GM19193 (cell line): ENCODE data around the gene SLC26A2.

Experiments used
- POLR2A ChIP-seq: IDR thresholded peaks from 4 replicates; pipeline ENCODE4 v1.6.1; 2011; ENCODE audit not compliant: insufficient read depth, insufficient read length; ENCODE audit errors: extremely low read depth

The SLC26A2 gene

GRCh38 chr5:150009671-150010387 lies 49.3 kb downstream of the SLC26A2 start:
- TF ChIP-seq POLR2A = no peak

- no peak for TF ChIP-seq POLR2A
Measured at GRCh38 chr5:150013931-150014330, 53.4 kb downstream of the SLC26A2 start.

GRCh38 chr5:150014456-150014855 lies 53.9 kb downstream of the SLC26A2 start:
- TF ChIP-seq POLR2A = no peak

- TF ChIP-seq POLR2A = no peak
Measured at GRCh38 chr5:150015415-150015814, 54.9 kb downstream of the SLC26A2 start.

GRCh38 chr5:150016537-150016936 lies 56.0 kb downstream of the SLC26A2 start:
- TF ChIP-seq POLR2A = no peak

GRCh38 chr5:150017226-150018005 lies 56.9 kb downstream of the SLC26A2 start:
- TF ChIP-seq POLR2A = no peak

GRCh38 chr5:150020249-150020648 lies 59.7 kb downstream of the SLC26A2 start:
- TF ChIP-seq POLR2A = no peak

- no peak for TF ChIP-seq POLR2A
Measured at GRCh38 chr5:150021491-150022157, 61.1 kb downstream of the SLC26A2 start.

- TF ChIP-seq POLR2A = no peak
Measured at GRCh38 chr5:150022158-150022531, 61.6 kb downstream of the SLC26A2 start.

GRCh38 chr5:150022681-150023080 lies 62.1 kb downstream of the SLC26A2 start:
- TF ChIP-seq POLR2A = no peak

GRCh38 chr5:150023136-150023535 lies 62.6 kb downstream of the SLC26A2 start:
- no peak for TF ChIP-seq POLR2A

- TF ChIP-seq POLR2A = no peak
Measured at GRCh38 chr5:150024346-150024984, 63.9 kb downstream of the SLC26A2 start.

- TF ChIP-seq POLR2A = no peak
Measured at GRCh38 chr5:150026682-150027172, 66.2 kb downstream of the SLC26A2 start.

GRCh38 chr5:150033334-150033733 lies 72.8 kb downstream of the SLC26A2 start:
- TF ChIP-seq POLR2A = no peak

GRCh38 chr5:150034662-150035061 lies 74.1 kb downstream of the SLC26A2 start:
- no peak for TF ChIP-seq POLR2A
